8988T (cell line): ENCODE measurements around the gene PARD3B.
"Not testable (repeated sequence)": the region's sequence is repeated elsewhere in the genome, so short reads cannot be mapped to it uniquely, and the experiment has no call there.

Experiments
- DNase-seq: peaks from one replicate; pipeline ENCODE4 v3.0.0; 2011

The PARD3B gene

GRCh38 chr2:205451901-205452512 is 906.7 kb downstream of the PARD3B start:
- no peak for DNase-seq

GRCh38 chr2:205453202-205453601 is 907.9 kb downstream of the PARD3B start:
- DNase-seq: no peak

- no peak for DNase-seq
Measured at GRCh38 chr2:205456682-205457081, 911.4 kb downstream of the PARD3B start.

- DNase-seq: no peak
Measured at GRCh38 chr2:205460217-205460616, 914.9 kb downstream of the PARD3B start.

- no peak for DNase-seq
Measured at GRCh38 chr2:205461169-205461568, 915.9 kb downstream of the PARD3B start.

GRCh38 chr2:205461678-205462665 is 916.7 kb downstream of the PARD3B start:
- no peak for DNase-seq

DNA sequence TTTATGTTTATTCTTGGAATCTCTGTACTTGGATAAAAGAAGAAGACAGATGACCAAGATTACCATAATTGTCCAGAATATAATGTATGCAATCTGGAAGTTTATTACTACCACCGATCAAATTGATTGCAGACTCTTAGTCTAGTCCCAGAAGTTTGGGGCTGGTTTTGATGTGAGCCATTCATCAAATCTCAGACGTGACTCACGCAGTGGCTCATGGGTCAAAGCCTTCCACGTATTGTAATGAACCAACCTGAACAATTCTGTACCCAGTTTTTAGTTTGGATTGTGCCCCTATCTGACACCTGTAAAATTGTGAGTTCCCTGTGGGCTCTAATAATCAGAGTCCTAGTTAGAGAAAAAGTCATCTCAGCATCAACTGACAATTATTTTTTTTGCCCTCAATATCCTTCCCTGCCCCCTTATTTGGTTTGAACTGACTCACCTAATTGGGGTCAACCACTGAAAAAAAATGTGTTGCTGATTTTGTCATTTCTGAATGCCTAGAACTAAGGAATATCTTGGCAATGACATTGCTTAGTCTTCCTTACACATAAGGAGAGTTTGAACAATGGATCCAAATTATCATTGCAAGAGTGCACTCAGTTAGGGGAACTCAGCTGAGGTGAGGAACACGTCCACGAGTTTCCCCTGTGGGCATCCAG is 917.5 kb downstream of the PARD3B start:
- DNase-seq: no peak

DNA sequence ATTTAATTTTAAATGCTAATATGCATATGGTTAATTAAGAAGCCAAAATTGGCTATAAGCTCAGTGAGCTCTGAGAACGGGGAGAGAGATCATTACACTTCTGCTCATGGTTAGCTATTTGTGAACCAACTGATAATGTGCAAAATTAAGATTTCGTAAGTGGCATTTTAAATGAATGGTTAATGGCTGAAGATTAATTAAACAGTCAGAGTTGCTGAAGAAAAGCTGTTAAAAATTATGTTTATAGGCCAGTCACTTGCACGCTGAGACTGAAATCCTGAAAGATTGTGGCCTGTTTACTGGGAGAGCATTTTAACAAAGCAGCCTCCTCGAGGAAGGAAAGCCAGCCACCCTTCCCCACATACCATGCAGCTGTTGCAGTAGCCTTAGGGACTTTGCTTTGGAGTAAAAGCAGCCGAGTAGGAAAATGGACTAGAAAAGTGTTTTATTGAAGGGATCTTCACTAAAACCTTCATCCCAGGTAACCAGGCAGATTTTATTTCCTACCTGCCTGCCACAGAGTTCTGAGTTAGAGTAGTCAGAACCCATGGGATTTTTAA is 918.3 kb downstream of the PARD3B start:
- DNase-seq: no peak

DNA sequence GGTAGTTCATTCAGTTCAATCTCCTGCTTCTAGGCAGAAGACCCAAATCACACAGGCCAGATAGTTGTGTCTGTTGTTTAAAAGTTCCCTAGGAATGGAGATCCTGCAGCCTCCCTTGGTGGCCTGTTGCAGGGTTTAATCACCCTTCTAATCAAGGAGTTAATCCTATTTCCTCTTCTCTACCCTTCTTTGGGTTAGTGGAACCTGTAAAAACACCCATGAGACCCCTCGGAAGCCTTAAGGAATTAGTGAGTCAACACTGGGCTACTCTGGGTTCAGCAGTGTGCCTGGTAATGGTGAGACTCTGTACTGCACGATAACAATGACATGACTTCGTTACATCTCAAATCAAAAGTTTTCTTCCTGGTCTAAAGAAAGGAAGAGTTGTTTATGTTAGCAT is 919.4 kb downstream of the PARD3B start:
- DNase-seq: no peak

- no peak for DNase-seq
Measured at GRCh38 chr2:205465791-205466190, 920.5 kb downstream of the PARD3B start.

DNA sequence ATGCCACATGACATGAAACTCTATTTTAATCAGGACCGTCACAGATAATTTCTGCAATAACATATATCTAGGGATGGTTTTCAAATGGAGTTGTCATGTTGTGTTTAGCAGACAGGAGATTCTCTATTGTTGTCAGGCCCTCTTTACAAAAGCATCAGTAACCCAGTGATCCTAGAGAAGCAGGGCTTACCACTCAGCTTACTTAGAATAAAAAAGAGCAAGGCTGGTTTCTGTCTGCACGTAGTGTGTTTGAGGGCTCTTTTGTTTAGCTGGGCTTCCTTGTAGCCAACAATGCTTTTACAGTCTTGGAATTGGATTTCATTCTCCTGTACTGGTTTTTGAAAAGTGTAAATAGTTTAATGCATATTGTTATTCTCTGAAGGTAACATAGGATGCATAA is 926.5 kb downstream of the PARD3B start:
- DNase-seq: no peak

- DNase-seq: no peak
Measured at GRCh38 chr2:205473791-205474190, 928.5 kb downstream of the PARD3B start.

DNA sequence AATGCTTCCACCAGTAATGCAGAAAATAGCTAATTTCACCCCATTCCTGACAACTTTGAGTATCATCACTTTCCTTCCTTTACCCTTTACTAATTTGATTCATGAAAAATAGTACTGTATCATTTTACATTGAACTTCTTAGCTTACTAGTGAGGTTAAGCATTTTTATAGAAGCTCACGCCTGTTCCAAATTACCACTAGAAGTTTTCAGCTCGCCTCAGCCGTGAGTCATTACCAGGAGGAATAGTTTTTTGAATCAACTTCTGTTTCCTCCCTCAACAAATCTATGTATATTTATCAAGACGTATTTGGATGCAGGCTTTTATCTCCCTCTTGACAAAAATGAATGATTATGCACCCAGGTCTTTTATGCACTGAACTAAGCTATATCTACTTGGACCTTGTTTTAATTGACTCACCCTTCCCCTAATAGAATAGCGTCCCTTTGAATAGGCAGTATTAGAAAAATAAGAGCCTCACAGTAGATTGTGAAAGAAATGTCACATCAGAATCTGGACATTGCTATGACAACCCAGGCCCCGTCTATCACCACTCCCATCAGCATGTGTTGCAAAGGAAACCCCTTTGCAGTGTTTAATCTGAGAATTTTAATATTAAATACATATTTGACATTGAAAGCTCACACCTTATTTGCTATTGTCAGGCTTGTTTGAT is 929.6 kb downstream of the PARD3B start:
- no peak for DNase-seq

GRCh38 chr2:205475416-205475768 is 930.1 kb downstream of the PARD3B start:
- no peak for DNase-seq

- no peak for DNase-seq
Measured at GRCh38 chr2:205477016-205477705, 931.9 kb downstream of the PARD3B start.

DNA sequence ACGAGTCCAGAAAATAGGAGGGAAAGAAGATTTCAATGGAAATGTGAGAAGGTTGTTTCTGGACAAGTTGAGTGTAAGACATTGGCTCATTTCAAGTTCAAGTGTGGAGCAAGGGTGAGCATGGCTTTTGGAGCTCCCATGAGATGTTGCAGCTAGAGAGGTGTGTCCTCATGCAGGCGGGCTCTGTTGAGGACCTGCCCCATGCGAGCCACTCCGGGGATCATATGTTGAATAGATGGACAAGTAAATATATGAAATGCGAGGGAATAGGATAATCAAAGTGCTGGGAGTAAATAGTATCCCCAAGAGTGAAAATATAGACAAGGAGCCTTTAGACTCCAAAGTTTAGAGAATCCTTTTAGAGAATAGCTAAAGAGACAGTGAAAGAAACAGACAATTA is 936.6 kb downstream of the PARD3B start:
- no peak for DNase-seq

DNA sequence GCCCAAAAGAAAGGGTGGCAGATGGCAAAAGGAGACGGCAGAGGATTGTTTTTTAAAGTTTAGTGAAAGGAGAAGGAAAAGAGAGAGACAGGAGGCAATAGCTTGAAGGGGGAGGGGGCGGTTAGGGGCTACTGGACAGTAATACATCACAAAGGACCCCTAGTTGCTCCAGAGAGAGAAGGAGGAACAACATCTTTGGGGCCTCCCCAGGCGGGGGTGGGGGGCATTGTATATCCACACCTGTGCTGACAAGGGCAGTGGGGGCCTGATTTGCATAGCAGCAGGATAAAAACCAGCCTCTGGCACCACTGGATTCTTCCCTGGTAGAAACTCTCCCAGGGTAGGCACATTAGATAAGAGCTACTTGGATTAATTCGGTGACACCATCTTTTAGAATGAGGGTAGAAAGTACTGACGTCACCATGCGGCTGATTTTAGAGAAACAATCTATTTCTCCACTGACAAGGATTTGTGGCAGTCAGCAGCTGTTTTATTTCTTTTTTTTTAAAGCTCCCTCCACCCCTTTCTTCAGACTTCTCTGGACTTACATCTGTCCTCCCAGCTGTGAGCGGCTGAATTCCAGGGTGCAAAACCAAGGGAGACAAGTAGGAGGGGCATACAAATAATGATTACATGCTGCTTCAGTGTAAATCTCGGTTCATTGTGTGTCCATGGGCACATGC is 937.3 kb downstream of the PARD3B start:
- no peak for DNase-seq

GRCh38 chr2:205483095-205483494 is 937.8 kb downstream of the PARD3B start:
- DNase-seq: no peak

GRCh38 chr2:205484215-205484614 is 938.9 kb downstream of the PARD3B start:
- DNase-seq: no peak

DNA sequence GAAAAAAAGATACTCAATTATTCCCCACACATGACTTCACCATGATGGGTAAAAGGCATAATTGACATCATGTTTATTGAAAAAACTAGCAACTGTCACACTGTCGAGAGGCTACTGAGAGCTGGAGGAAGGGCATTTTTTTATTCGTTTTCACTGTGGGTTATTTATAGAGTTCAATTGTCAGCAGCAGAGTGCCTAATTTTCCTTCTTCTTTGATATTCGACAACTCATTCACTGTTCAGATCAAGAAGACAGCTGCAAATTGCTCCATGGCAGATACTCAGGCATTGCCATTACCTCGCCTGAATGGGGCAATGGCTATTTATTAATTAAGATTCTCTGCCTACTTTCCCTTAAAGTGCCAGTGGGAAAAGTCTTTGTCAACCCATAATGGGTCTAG is 939.5 kb downstream of the PARD3B start:
- no peak for DNase-seq

GRCh38 chr2:205493528-205493927 is 948.3 kb downstream of the PARD3B start:
- DNase-seq: not testable (repeated sequence)
